Thyroid gland (tissue), 4 donors: Measurements from ENCODE around the gene GRXCR2.

Source experiments
- POLR2A ChIP-seq, 2 donors: fragments of 450-650 bp; IDR thresholded peaks; one replicate each; pipeline ENCODE4 v1.6.1; 2017; ENCODE audit warnings: antibody characterized with exemption in 2 of 2, mild to moderate bottlenecking in 2 of 2, moderate library complexity in 1 of 2
- TF ChIP-seq, protein P1 (sequence below), 6 experiments: fragments of 200-600 bp in 3 of 6; fragments of 450-650 bp in 3 of 6; sonication (generic) in 3 of 6; IDR thresholded peaks; one replicate each; pipeline ENCODE4 v1.5.1; 2016 to 2019; ENCODE audit warnings: antibody characterized with exemption in 6 of 6, mild to moderate bottlenecking in 2 of 6, inconsistent platforms in 1 of 6, moderate library complexity in 1 of 6

- TF ChIP-seq, protein P1, sequence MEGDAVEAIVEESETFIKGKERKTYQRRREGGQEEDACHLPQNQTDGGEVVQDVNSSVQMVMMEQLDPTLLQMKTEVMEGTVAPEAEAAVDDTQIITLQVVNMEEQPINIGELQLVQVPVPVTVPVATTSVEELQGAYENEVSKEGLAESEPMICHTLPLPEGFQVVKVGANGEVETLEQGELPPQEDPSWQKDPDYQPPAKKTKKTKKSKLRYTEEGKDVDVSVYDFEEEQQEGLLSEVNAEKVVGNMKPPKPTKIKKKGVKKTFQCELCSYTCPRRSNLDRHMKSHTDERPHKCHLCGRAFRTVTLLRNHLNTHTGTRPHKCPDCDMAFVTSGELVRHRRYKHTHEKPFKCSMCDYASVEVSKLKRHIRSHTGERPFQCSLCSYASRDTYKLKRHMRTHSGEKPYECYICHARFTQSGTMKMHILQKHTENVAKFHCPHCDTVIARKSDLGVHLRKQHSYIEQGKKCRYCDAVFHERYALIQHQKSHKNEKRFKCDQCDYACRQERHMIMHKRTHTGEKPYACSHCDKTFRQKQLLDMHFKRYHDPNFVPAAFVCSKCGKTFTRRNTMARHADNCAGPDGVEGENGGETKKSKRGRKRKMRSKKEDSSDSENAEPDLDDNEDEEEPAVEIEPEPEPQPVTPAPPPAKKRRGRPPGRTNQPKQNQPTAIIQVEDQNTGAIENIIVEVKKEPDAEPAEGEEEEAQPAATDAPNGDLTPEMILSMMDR (IDR thresholded peaks at IDR 0.05) = no peak
- no peak for TF ChIP-seq POLR2A (IDR thresholded peaks at IDR 0.05)
These were observed 39.1 kb downstream of the GRXCR2 start for GRCh38 chr5:145833631-145834200.
